Kidney (tissue), 14 donors: ENCODE measurements around the gene NHLRC4. TPM values are rescaled to one million over a fixed set of nuclear protein-coding genes. Genes with fewer than 3 reads are reported as not detected.

Source experiments
- DNase-seq, 5 donors: peaks; one replicate each; pipeline ENCODE4 v3.0.0-alpha.2; 2013 to 2020
- FAIRE-seq: peaks from 2 replicates; lab custom pipeline; 2012; peaks lifted over from hg19 to GRCh38; lab: Jason Lieb, UNC
- H3K27ac ChIP-seq, 2 donors: one replicate each; pipeline ENCODE4 v1.7.0; 2013; ENCODE audit warnings: low read depth in 2 of 2, low read length in 2 of 2, inconsistent platforms in 1 of 2
- H3K27me3 ChIP-seq: one replicate; pipeline ENCODE4 v1.7.1; 2013; ENCODE audit warnings: low read length, inconsistent platforms; ENCODE audit not compliant: control insufficient read depth, insufficient read depth
- H3K36me3 ChIP-seq, 3 donors: one replicate each; pipeline versions ENCODE4 v1.7.0 to v1.7.1; 2013; ENCODE audit warnings: low read length in 3 of 3, control low read depth in 1 of 3, inconsistent platforms in 1 of 3; ENCODE audit not compliant: insufficient read depth in 3 of 3, control insufficient read depth in 2 of 3
- H3K4me1 ChIP-seq, 3 donors: one replicate each; pipeline versions ENCODE4 v1.7.0 to v1.7.1; 2013; ENCODE audit warnings: low read length in 3 of 3, inconsistent platforms in 1 of 3, low read depth in 1 of 3; ENCODE audit not compliant: control insufficient read depth in 2 of 3, insufficient read depth in 2 of 3
- H3K4me3 ChIP-seq, 3 donors: one replicate each; pipeline versions ENCODE4 v1.7.0 to v1.8.1; 2013; ENCODE audit warnings: low read length in 3 of 3, control low read depth in 1 of 3, inconsistent platforms in 1 of 3
- H3K9ac ChIP-seq, 3 donors: one replicate each; pipeline versions ENCODE4 v1.7.0 to v1.7.1; 2013; ENCODE audit warnings: low read length in 3 of 3, control low read depth in 1 of 3, inconsistent platforms in 1 of 3
- H3K9me3 ChIP-seq, 3 donors: one replicate each; pipeline versions ENCODE4 v1.7.0 to v1.7.1; 2013; ENCODE audit warnings: low read length in 3 of 3, control low read depth in 1 of 3, inconsistent platforms in 1 of 3; ENCODE audit not compliant: control insufficient read depth in 2 of 3, insufficient read depth in 1 of 3
- CTCF ChIP-seq: IDR thresholded peaks from 3 replicates; pipeline ENCODE4 v1.5.1; 2012; ENCODE audit warnings: mild to moderate bottlenecking, moderate library complexity, borderline replicate concordance; ENCODE audit not compliant: insufficient read depth; ENCODE audit errors: extremely low read depth
- intact Hi-C: fragments of 100-400 bp; cut with DNase I; formaldehyde crosslinking; loops from one replicate; pipeline ENCODE4 v1.11.1; 2022
- polyA plus RNA-seq: library from polyadenylated mRNA; stranded (reverse); fragments of 350-450 nt; fragmentation: Illumina TruSeq; extraction: RNeasy Lipid Tissue Mini Kit (QIAGEN cat#74804); gene quantifications from one replicate; pipeline ENCODE4 v1.2.3, GENCODE V29; 2014; ENCODE audit warnings: low read depth, low replicate concordance; ENCODE audit not compliant: insufficient read depth
- total RNA-seq: library from RNA; stranded (reverse); fragmentation: NEBNext Ultra II Directional; extraction: Animal tissue kit (Norgen Biotek cat#: 25700); gene quantifications from one replicate; pipeline ENCODE4 v1.2.1, GENCODE V29; 2021
- donor health status: control.
- donor health status: control.
- donor health status: control.
- donor health status: control.
- donor health status: control.
- donor health status: DM: yes; HTN: yes; CAD: no.
- donor health status: Normal renal cell carcinoma (clear cell type).

NHLRC4 gene
- total and polyA plus RNA-seq, 2 donors from 2014 or later = 3.3 to 17.4 TPM

GRCh38 chr16:560701-561412, 5.9 kb upstream of the NHLRC4 start:
- no peak for FAIRE-seq
- Histone ChIP-seq H3K27ac (no peak overlapping the region), H3K27me3 (peaks cover 8% of the 10 kb centered on the region), H3K4me3 (no peak overlapping the region), H3K36me3 (no peaks in the 10 kb centered on the region), H3K9me3 (no peaks in the 10 kb centered on the region), H3K9ac (no peak overlapping the region), H3K4me1 (peaks cover 0 to 27% (median 3%) of the 10 kb centered on the region in 3 donors)
- DNase-seq = no peak
- intact Hi-C loops = no loop called here
- TF ChIP-seq CTCF = no peak

- Histone ChIP-seq H3K9ac (no peak overlapping the region), H3K4me1 (peaks cover 0 to 32% (median 3%) of the 10 kb centered on the region in 3 donors), H3K27me3 (peaks cover 8% of the 10 kb centered on the region), H3K27ac (peak overlapping the region in 1 of 2 donors; percentile 41), H3K4me3 (no peak overlapping the region), H3K36me3 (no peaks in the 10 kb centered on the region), H3K9me3 (no peaks in the 10 kb centered on the region)
- intact Hi-C loops = no loop called here
- no peak for FAIRE-seq
- DNase-seq = no peak
- no peak for TF ChIP-seq CTCF
Observed at GRCh38 chr16:561413-561794, 5.4 kb upstream of the NHLRC4 start.

- Histone ChIP-seq H3K9me3 (no peaks in the 10 kb centered on the region), H3K4me1 (peaks cover 0 to 38% (median 3%) of the 10 kb centered on the region in 3 donors), H3K36me3 (no peaks in the 10 kb centered on the region), H3K27ac (no peak overlapping the region), H3K9ac (no peak overlapping the region), H3K27me3 (peaks cover 8% of the 10 kb centered on the region), H3K4me3 (peak overlapping the region in 1 of 3 donors; percentile 45)
- DNase-seq = no peak
- TF ChIP-seq CTCF = no peak
- intact Hi-C loops = no loop called here
- no peak for FAIRE-seq
Observed at GRCh38 chr16:561957-562938, 4.6 kb upstream of the NHLRC4 start.
